Suppressor macrophage treated with lipopolysaccharide for 4 hours (primary cell): Measurements from ENCODE around the gene FOXP1.
"Not testable (repeated sequence)": the region's sequence is repeated elsewhere in the genome, so short reads cannot be mapped to it uniquely, and the experiment has no call there.

Experiments
- DNase-seq: peaks from one replicate; pipeline ENCODE4 v3.0.0-alpha.2; 2020

The FOXP1 gene

GRCh38 chr3:71446734-71447133 is 136.8 kb downstream of the FOXP1 start:
- DNase-seq, result no peak

- DNase-seq, result no peak
Observed at GRCh38 chr3:71446260-71446659, 137.3 kb downstream of the FOXP1 start.

GRCh38 chr3:71444861-71445259 is 138.7 kb downstream of the FOXP1 start:
- no peak for DNase-seq

GRCh38 chr3:71444028-71444860 is 139.3 kb downstream of the FOXP1 start:
- peak; percentile 87 for DNase-seq

GRCh38 chr3:71443332-71443731 is 140.2 kb downstream of the FOXP1 start:
- no peak for DNase-seq

GRCh38 chr3:71442652-71443042 is 140.9 kb downstream of the FOXP1 start:
- DNase-seq, result no peak

- DNase-seq, result no peak
Observed at GRCh38 chr3:71441925-71442651, 141.4 kb downstream of the FOXP1 start.

GRCh38 chr3:71441217-71441924 is 142.2 kb downstream of the FOXP1 start:
- DNase-seq, result no peak

- no peak for DNase-seq
Observed at GRCh38 chr3:71438904-71439303, 144.6 kb downstream of the FOXP1 start.

- no peak for DNase-seq
Observed at GRCh38 chr3:71438071-71438685, 145.3 kb downstream of the FOXP1 start.

GRCh38 chr3:71436337-71436736 is 147.2 kb downstream of the FOXP1 start:
- DNase-seq, result no peak

- not testable (repeated sequence) for DNase-seq
Observed at GRCh38 chr3:71435836-71436235, 147.7 kb downstream of the FOXP1 start.

- DNase-seq, result no peak
Observed at GRCh38 chr3:71433631-71434030, 149.9 kb downstream of the FOXP1 start.

- no peak for DNase-seq
Observed at GRCh38 chr3:71432044-71432975, 151.2 kb downstream of the FOXP1 start.

GRCh38 chr3:71430941-71431552 is 152.5 kb downstream of the FOXP1 start:
- DNase-seq, result no peak

- DNase-seq, result no peak
Observed at GRCh38 chr3:71429597-71429988, 153.9 kb downstream of the FOXP1 start.

GRCh38 chr3:71428841-71429596 is 154.5 kb downstream of the FOXP1 start:
- peak; percentile 27 for DNase-seq

- DNase-seq, result no peak
Observed at GRCh38 chr3:71425491-71426071, 157.9 kb downstream of the FOXP1 start.

GRCh38 chr3:71423151-71423906 is 160.2 kb downstream of the FOXP1 start:
- DNase-seq, result no peak
